HG03432 (cell line): ENCODE results near the gene ME1.
"Not testable (repeated sequence)": the region's sequence is repeated elsewhere in the genome, so short reads cannot be mapped to it uniquely, and the experiment has no call there.

Source experiments
- ATAC-seq: cut with Tn5 transposase; IDR thresholded peaks from one replicate; pipeline ENCODE4 v1.9.1; 2021; ENCODE audit warnings: mild to moderate bottlenecking, moderate library complexity; ENCODE audit not compliant: unreplicated experiment

The ME1 gene

DNA sequence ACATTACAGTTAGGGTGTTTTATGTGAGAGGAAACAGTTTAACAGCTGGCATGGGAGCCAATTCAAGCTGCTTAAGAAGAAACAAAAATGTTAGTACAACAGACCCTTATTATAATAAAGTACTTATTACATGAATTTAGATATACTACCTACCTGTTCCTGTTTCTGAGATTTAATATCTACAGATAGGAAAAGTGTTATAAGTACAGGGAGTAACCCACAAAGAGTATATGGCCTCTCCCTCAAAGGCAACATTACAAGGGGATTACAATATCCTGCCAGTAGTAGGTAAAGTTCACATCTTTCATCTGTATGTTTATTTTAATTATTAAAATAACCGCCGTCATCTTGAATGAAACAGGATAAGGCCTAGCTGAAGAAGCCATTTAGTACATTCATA is 1.8 kb upstream of the ME1 start:
- ATAC-seq, result no peak

DNA sequence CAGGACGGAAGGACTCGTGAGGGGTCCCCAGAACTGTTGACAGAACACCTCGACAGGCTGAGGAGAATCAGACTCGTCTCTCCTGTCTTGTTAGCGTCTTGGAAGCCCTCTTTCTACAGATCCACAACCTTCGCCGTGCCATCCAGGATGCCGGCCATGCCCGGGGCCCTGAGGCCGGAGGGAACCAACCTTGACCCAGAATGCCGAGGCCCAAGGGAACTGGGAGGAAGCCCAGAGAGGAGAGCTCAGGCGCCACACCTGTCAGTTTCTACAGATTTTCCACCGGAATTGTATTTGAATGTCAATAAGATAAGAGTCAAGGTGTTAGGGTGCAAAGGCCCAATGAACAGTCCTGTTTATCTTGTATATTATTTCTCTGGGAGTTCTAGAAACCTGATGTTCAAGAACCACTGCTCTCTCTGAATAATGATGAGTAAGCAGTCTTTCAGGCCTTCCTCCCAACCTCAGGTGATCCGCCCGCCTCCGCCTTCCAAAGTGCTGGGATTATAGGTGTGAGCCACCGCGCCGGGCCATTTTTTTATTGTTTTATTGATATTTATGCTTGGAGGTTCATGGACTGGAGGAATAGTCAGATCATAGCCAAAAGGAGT is 799 bp upstream of the ME1 start:
- ATAC-seq, result no peak

DNA sequence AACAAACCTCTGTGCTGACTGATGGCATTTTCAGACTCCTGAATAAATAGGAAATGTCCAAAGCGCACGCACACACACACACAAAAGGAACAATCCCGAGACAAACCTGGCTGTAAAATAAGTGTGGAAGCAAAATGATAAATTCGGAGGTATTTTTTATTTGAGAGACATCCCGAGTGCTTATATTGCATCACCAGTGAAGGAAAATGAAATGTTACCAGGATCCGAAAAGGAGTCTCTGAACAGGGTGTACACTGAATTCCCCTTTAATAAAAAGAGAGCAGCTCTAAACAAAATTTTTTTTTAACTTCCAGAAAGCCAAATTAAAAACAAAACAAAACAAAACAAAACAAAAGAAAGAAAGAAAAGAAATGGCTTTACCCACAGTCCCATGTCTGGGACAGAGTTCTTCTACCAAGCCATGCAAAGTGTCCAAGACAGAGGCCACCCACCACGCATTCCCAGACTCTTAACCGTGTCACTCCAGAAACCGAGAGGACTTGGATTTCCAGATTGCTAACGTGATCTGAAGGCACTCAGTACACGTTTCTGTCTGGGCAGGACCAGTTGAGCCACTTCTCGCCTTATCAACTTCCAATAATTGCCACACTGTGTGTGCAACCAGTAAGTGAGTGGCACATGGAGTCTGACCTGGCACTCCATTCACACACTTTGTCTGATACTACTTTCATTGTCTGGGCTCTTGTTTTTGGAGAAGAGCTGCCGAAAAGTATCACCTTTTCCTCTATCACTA is 817 bp downstream of the ME1 start:
- ATAC-seq, result no peak

DNA sequence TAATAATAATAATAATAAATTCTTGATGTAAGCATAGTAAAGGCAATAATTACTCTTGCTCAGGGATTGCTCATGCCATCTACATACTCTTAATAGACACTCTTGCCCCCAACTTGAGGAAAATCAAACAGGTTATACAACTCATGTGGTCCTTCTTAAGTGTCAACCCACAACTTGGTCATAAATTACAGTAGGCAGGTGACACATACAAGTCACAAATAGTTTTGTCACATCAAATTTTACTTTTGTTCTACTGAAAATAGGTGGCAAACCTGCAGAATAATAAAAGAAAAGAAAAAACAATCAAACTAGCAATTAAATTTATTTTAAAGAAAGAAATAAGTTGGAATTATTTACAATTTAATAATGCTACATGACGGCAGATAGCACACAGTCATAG is 1.6 kb downstream of the ME1 start:
- ATAC-seq, result no peak

DNA sequence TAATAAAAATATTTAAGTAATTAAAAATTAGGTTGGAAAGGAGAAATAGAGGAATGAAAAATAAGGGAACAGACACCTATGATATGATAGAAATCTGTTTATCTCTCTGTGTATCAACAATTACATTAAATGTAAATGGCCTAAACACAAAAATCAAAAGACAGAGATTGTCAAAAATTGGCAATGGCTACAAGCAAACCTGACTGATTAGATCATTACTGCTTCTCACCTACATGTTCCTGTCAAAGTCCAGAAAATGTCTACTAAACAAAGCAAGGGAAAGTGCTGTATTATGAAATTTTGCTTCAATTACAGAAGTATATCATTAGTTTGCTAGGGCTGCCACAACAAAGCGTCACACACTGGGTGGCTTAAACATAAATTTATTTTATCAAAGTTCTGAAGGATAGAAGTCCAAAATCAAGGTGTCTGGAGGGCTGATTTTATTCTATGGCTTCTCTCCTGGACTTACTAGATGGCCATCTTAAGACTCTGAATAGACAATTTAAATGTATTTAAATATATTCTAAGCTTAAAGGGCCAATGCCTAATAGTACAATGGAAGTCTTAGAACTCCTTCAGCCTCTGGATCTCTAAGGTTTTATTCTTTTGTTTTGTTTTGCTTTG is 6.3 kb downstream of the ME1 start:
- no peak for ATAC-seq

DNA sequence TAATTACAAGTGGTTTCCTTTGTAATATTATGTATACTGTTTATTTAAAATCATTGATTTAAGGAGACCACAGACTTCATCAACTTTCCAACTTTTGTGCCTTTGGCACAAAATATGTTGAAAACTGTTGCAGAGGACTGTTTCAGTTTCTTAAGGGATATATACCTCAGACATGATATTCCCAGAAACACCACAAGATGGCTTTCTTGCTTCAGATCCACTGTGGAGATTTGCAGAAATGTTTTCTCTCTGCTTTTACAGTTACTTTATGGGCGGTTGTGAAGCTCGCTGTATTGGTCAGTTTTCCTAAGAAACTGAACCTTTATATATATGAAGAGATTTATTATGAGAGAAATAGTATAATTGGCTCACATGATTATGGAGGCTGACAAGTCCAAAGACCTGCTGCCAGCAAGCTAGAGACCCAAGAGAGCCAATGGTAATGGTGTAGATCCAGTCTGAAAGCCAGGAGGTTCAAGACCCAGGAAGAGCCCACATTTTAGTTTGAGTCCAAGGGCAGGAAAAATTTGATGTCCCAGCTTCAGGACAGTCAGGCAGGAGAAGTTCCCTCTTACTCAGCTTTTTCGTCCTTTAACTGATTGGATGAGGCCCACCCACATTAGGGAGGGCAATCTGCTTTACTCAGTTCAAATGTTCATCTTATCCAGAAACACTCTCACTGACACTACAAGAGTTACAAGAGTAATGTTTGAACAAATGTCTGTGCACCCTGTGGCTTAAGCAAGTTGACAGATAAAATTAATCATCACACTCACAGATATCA is 12.8 kb downstream of the ME1 start:
- ATAC-seq, result peak; percentile 66

DNA sequence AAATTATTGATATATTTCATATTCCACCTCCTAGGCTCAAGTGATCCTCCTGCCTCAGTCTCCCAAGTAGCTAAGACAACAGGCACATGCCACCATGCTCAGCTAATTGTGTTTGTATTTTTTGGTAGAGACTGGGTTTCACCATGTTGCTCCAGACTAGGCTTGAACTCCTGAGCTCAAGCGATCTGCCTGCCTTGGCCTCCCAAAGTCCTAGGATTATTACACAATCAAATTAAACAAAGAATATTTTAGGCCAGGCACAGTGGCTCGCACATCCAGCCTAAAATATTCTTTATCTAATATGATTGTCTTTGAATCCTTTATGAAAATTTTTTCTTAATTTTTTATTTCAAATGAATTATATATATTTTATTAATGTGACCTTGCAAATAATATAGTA is 17.8 kb downstream of the ME1 start:
- no peak for ATAC-seq

DNA sequence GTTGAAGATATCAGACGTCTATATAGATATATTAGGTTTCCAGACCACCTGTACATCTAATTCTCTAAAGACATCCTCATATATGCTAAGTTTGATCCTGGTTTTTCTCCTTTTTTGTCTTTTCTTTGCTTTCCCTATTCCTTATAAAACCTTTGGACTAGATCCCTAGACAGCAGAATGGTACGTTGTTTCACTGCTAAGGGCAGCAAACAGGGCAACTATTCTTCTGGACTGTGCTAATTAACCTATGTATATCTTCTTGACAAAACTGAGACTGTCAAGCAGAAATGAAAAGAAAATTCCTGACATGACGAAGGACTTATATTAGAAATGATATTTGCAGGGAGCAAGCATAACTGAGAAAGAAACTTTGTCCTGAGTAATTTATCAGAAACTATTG is 19.1 kb downstream of the ME1 start:
- ATAC-seq, result no peak

DNA sequence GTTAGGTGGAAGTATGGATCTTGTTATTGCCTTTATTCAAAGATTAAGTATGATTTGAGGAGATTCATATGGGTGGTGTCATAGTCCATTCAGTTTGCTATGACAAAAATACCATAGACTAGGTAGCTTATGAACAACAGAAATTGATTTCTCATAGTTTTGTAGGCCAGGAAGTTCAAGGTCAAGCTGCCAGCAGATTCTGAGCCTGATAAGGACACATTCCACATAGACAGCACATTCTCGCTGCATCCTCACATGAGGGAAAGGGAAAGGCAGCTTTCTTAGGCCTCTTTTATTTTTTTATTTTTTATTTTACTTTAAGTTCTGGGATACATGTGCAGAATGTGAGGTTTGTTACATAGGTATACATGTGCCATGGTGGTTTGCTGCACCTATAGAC is 27.7 kb downstream of the ME1 start:
- no peak for ATAC-seq

DNA sequence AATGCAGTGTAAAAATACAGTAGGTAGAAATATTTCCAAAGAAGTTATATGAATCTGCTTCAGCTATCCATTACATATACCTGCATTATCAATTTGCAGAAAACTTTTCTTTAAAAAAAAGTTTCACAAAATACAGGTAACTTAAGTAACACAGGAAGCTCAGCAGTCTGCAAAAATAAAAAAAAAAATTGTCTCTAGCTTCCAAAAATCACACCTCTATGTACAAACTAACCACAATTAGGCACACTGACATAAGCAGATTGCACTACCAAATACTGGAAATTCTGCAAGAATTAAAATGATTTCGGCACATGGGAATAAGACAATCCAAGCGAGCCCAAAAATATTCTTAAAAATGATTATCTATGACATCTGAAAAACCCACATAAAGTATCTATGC is 41.2 kb downstream of the ME1 start:
- ATAC-seq, result no peak

DNA sequence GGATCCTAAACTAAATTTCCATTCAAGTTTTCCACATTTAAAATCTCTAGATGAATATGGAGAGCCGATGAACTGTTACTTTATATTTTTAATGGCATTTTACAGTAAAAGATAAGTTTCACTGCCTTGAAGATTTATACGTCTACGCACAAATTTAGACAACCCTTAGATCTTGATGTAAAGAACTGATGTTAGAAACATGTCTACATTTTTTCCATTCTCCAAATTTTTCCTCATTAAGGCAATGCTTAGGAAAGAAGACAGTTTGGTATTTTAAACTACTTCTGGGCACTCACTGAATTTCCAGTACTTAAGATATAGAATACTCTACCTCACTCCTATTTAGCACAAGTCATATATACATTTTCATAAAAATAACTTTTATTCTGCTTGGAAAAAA is 45.4 kb downstream of the ME1 start:
- no peak for ATAC-seq

DNA sequence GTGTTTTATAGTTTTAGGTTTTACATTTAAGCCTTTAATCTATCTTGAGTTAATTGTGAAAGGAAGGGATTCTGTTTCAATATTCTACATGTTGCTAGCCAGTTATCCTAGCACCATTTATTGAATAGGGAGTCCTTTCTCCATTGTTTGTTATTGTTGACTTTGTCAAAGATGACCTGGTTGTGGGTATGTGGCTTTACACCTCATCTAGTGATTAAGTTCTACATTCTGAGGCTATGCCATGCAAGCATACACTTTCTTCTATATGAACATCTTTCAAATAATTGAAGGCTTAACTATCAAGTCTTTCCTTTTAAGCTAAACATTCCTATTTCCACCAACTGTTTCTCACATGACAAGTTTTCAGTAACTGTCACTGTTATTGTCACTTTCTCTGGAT is 46.1 kb downstream of the ME1 start:
- no peak for ATAC-seq

DNA sequence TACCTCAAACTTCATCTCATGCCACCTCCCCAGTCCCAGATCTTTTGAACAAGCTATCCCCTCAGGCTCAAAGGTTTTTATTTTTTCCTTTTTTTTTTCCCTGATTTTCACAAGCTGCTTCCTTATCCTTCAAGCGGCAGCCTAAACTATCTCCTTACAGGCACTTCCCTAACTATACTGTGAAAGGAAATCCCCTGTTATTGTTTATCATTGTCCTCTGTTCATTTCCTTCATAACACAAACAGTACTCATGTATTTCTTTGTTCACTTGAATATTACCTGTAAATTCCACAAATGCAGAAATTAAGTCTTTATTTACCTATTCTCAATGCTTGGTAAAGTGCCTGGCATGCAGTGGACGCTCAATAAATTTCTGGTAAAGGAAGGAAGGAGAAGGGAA is 48.9 kb downstream of the ME1 start:
- no peak for ATAC-seq

DNA sequence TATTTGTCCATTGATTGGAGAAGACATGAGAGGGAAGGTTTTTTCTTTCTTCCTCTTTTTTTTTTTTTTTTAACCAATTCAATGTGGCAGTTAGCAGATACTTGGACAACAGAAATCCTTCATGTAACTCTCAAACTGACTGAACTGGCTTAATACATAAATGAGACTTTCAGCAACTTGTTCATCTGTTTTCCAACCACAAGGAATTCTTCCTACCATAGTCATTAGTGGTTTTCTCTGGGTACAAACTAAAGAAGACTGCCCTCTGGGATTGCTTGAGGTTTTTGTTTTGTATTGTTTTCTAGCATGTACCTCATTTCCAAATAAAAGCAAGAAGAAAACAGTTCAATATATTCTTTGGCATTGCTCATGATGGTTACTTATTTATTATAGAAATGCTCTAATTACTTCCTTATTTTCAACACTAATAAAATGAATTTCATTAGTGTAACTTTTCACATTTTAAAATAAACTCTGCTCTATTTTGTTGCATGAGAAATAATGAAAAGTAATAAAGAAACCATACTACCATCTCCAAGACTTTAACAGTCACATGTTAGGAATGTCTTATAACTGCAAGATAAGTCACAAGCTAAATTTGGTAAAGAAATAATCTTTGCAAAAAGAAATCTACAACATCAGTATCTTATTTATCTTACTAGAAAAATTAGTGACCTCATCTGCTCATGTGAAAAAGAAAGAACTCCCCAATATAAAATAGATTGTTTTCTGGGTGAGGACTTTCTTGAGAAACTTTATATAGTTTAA is 52.0 kb downstream of the ME1 start:
- no peak for ATAC-seq

DNA sequence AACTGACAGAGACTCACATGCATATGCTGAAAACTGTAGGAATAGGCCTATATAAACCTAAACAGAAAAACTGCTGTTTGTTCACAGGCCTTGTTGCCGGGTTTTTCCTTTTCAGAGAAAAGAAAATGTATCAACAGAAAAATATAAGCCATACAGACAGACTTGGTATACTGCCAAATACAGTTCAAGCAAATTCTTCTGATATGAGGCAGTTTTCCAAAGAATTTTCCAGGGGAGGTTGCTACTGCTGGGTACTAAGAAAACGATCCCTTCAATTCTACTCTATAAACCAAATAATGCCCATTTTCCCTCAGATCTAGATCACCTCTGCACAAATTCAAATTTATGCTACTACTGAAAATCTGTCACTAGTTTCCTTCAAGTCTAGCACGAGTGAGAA is 59.4 kb downstream of the ME1 start:
- ATAC-seq, result no peak

DNA sequence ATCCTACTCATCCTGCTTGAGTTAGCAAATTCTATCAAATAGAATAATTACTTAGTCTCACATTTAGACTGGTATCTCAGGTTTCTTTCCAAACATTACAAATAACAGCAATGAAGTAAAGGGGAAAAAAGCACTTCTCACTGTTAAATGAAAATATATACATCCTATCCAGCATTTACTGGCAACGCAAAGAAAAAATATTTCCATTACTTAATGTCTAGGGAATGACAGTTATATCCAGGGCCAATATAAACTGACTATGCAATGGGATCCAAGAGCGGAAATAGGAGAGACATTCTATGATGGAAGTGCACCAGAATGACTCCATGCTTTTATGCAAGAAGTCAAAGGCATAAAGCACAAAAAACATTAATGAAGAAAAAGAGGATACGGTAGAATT is 60.3 kb downstream of the ME1 start:
- ATAC-seq, result no peak

DNA sequence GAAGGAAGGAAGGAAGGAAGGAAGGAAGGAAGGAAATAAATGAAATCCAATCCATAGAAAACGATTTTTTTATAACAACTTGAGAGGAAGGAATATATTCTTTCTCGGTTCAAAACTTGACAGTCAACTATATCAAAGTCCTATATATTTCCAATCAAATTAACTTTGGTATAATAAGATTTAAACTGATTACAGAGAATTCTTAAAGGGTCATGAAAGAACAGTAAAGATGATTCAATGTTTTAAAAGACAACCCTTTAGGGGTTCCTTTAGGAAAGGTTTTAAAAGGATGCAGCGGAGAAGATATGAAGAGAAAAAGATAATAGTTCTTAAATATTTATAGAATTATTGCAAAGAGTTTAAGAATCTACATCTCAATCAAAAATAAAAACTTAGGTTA is 61.2 kb downstream of the ME1 start:
- ATAC-seq, result no peak

DNA sequence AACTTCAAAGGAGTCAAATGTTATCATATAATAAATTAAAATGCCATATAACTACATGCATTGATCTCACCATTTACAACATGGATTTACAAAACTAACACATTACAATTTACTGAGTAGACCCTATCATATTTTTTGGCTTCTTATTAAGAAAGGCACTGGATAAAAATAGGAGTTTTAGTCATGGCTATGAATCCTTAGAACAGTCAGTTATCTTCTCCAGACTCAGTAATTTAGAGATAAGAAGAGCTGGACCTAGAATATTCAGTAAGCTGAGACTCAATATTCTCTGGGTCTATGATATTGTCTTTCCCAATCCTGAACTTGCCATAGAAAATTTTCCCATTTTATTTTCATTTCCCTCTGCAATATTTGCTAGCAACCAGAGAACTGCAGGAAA is 62.3 kb downstream of the ME1 start:
- no peak for ATAC-seq

DNA sequence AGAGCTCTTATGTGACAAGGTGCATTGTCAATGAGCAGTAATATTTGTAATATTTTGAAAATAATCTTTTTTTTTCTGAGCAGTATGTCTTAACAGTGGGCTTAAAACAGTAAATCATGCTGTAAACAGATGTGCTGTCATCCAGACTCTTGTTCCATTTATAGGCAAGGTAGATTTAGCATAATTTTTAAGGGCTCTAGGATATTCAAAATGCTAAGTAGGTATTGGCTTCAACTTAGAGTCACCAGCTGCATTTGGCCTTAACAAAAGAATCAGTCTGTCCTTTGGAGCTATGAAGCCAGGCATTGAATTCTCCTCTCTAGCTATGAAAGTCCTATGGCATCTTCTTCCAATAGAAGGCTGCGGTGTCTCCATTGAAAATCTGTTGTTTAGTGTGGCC is 63.7 kb downstream of the ME1 start:
- no peak for ATAC-seq

DNA sequence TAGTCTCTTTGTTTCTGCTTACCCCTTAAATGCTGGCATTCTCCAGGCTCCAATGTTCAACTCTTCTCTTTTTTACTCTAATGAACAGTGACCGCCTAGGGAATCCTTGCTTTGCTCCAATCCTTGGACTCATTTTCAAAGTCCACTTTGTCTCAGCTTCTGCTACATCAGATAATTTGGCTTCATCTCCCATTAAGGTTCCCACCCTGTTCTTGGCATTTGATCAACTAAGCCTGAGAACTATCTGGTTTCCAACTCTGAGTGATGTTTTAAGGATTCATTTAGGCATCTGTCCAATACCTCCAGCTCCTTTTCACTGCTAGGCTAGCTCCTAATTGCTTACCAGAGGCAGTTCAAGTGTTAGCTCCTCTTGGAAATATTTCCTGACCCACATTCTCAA is 64.9 kb downstream of the ME1 start:
- ATAC-seq, result no peak

DNA sequence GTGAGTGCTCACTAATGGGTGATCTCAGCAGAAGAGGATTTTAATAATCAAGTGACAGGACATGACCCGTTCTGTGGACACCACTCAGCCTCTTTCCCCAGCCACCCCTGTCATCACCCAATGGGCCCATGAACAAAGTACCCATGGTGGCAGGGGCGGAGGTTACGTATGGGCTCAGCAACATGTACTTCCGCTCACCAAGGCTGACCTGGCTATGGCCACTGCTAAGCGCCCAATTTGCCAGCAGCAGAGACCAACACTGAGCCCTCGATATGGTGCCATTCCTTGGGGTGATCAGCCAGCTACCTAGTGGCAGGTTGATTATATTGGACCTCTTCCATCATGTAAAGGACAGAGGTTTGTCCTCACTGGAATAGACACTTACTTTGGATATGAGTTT is 68.5 kb downstream of the ME1 start:
- ATAC-seq, result not testable (repeated sequence)
